SU-DHL-6 (cell line): ENCODE data around the gene MAMSTR.

Experiments
- H2AFZ ChIP-seq: fragments of 200-600 bp; sonication (generic); 2 replicates; pipeline ENCODE4 v1.6.1; 2014; ENCODE audit warnings: low read depth, mild to moderate bottlenecking, moderate library complexity, mixed read lengths, antibody characterized with exemption, low read length; ENCODE audit not compliant: severe bottlenecking
- H3F3A ChIP-seq: fragments of 200-600 bp; shearing (Covaris generic); 2 replicates; pipeline ENCODE4 v1.6.0; 2016; ENCODE audit warnings: antibody characterized with exemption, mild to moderate bottlenecking; ENCODE audit not compliant: insufficient read depth
- H3K27ac ChIP-seq: fragments of 200-600 bp; sonication (generic); 2 replicates; pipeline ENCODE4 v1.5.1; 2016; ENCODE audit warnings: low read depth, mild to moderate bottlenecking, low read length, moderate library complexity, mixed read lengths
- H3K27me3 ChIP-seq: fragments of 200-600 bp; sonication (generic), shearing (Covaris generic); 2 replicates; pipeline ENCODE4 v1.6.0; 2014; ENCODE audit warnings: mild to moderate bottlenecking, low read length
- H3K36me3 ChIP-seq: fragments of 200-600 bp; sonication (generic); 2 replicates; pipeline ENCODE4 v1.6.1; 2014; ENCODE audit warnings: mild to moderate bottlenecking, low read length, mixed read lengths
- H3K4me2 ChIP-seq: fragments of 300-600, 200-600 bp; shearing (Covaris generic), sonication (generic); 2 replicates; pipeline ENCODE4 v1.6.0; 2014; ENCODE audit warnings: low read length, low read depth, mild to moderate bottlenecking; ENCODE audit not compliant: poor library complexity, severe bottlenecking
- H3K4me3 ChIP-seq: fragments of 200-600 bp; sonication (generic); 2 replicates; pipeline ENCODE4 v1.5.1; 2014; ENCODE audit warnings: antibody characterized with exemption, low read length, mild to moderate bottlenecking, mixed read lengths; ENCODE audit not compliant: insufficient read depth, poor library complexity, severe bottlenecking
- H3K79me2 ChIP-seq: fragments of 200-600 bp; sonication (generic); 2 replicates; pipeline ENCODE4 v1.6.1; 2014; ENCODE audit warnings: mild to moderate bottlenecking, low read length, moderate library complexity; ENCODE audit not compliant: insufficient read depth
- H3K9ac ChIP-seq: fragments of 200-600 bp; sonication (generic); 2 replicates; pipeline ENCODE4 v1.7.0; 2014; ENCODE audit warnings: mild to moderate bottlenecking, low read length
- H3K9me2 ChIP-seq: fragments of 200-600 bp; sonication (generic); replicated peaks from 2 replicates; pipeline ENCODE4 v1.6.1; 2014; ENCODE audit warnings: low read length; ENCODE audit not compliant: insufficient read depth
- H3K9me3 ChIP-seq: fragments of 200-600 bp; sonication (generic); 2 replicates; pipeline ENCODE4 v1.6.1; 2014; ENCODE audit warnings: low read length, mixed read lengths; ENCODE audit not compliant: insufficient read depth
- H4K20me1 ChIP-seq: fragments of 200-600 bp; sonication (generic); 2 replicates; pipeline ENCODE4 v1.6.1; 2014; ENCODE audit warnings: low read depth, mild to moderate bottlenecking, antibody characterized with exemption, low read length, moderate library complexity, mixed read lengths
- CTCF ChIP-seq: fragments of 200-600 bp; sonication (generic); IDR thresholded peaks from one replicate; pipeline ENCODE4 v1.5.1; 2017; ENCODE audit warnings: antibody characterized with exemption, mild to moderate bottlenecking, low read length, moderate library complexity; ENCODE audit not compliant: insufficient read depth, poor library complexity, severe bottlenecking
- EZH2phosphoT487 ChIP-seq: fragments of 200-600 bp; sonication (generic), shearing (Covaris generic); conservative IDR thresholded peaks from 2 replicates; pipeline ENCODE4 v1.6.1; 2018; ENCODE audit warnings: mild to moderate bottlenecking, antibody characterized with exemption, low read length, moderate library complexity, mixed read lengths

Gene MAMSTR

GRCh38 chr19:48673436-48674100, 46.0 kb downstream of the MAMSTR start:
- H3K9me2 ChIP-seq, result no peaks in the 10 kb centered on the region
- H3K4me3 ChIP-seq, result no peak overlapping the region
- H3K4me2 ChIP-seq, result no peak overlapping the region
- H3K9ac ChIP-seq, result no peak overlapping the region
- no peaks in the 10 kb centered on the region for H3K27me3 ChIP-seq
- no peaks in the 10 kb centered on the region for H3K9me3 ChIP-seq
- H4K20me1 ChIP-seq, result no peaks in the 10 kb centered on the region
- no peak overlapping the region for H3K27ac ChIP-seq
- H3F3A ChIP-seq, result no peaks in the 10 kb centered on the region
- no peaks in the 10 kb centered on the region for H3K79me2 ChIP-seq
- H2AFZ ChIP-seq, result no peak overlapping the region
- H3K36me3 ChIP-seq, result no peaks in the 10 kb centered on the region
- TF ChIP-seq CTCF (no peak), EZH2phosphoT487 (no peak)

- TF ChIP-seq EZH2phosphoT487, result no peak
- no peak for TF ChIP-seq CTCF
- H2AFZ ChIP-seq, result no peak within 1 kb of the TSS
Observed at GRCh38 chr19:48672994-48673393, 46.5 kb downstream of the MAMSTR start, which contains the start of gene NTN5. Gene NTN5 (minus strand): TSS chr19:48673017. CDS start chr19:48670986, 2,031 bp downstream.

GRCh38 chr19:48671446-48671995, 48.0 kb downstream of the MAMSTR start:
- no peak overlapping the region for H3K4me2 ChIP-seq
- H3K9me2 ChIP-seq, result no peaks in the 10 kb centered on the region
- H3K9me3 ChIP-seq, result no peaks in the 10 kb centered on the region
- no peaks in the 10 kb centered on the region for H3F3A ChIP-seq
- no peak overlapping the region for H3K4me3 ChIP-seq
- no peak overlapping the region for H3K27ac ChIP-seq
- no peaks in the 10 kb centered on the region for H3K36me3 ChIP-seq
- H3K9ac ChIP-seq, result no peak overlapping the region
- TF ChIP-seq CTCF (no peak), EZH2phosphoT487 (no peak)
- no peaks in the 10 kb centered on the region for H3K79me2 ChIP-seq
- H4K20me1 ChIP-seq, result no peaks in the 10 kb centered on the region
- no peaks in the 10 kb centered on the region for H3K27me3 ChIP-seq
- no peak overlapping the region for H2AFZ ChIP-seq

More at GRCh38 chr19:48672994-48673393, 46.5 kb downstream of the MAMSTR start, which contains the start of gene NTN5:
- Histone ChIP-seq H3K9me2 (no peaks in the 10 kb centered on the region), H4K20me1 (no peaks in the 10 kb centered on the region), H3K9me3 (no peaks in the 10 kb centered on the region), H3K27ac (no peak within 1 kb of the TSS), H3K36me3 (no peaks in the 10 kb centered on the region), H3K9ac (no peak within 1 kb of the TSS), H3K79me2 (no peaks in the 10 kb centered on the region), H3K27me3 (no peaks in the 10 kb centered on the region), H3K4me2 (no peak within 1 kb of the TSS), H3F3A (no peaks in the 10 kb centered on the region), H3K4me3 (no peak within 1 kb of the TSS)
